Measurements from ENCODE around the gene HLA-B.
A peak's percentile ranks its signal among the peaks of the same experiment; 100 is the strongest.
"Not testable (repeated sequence)": the region's sequence is repeated elsewhere in the genome, so short reads cannot be mapped to it uniquely, and the experiment has no call there.

HLA-B gene

GRCh38 chr6:31356946-31357466 is at the start of gene HLA-B:
Gene HLA-B, minus strand, starts transcription at chr6:31357179. Its CDS starts 21 bp downstream, at chr6:31357158.
- Histone ChIP-seq H3K27ac (no peak within 1 kb of the TSS), H3K27me3 (replicated peaks) (no peaks in the 10 kb centered on the region), H3K4me3 (ENCODE audit: low read depth, low read length) (peak within 1 kb of the TSS; percentile 64), H3K36me3 (replicated peaks) (no peaks in the 10 kb centered on the region)
- TF ChIP-seq CTCF (IDR thresholded peaks at IDR 0.05; ENCODE audit: low read depth, low read length, missing control alignments) = no peak
- in situ Hi-C loops (cut with HindIII; ENCODE audit: low pct_ligation_motif_present, low sequenced_read_pairs) = no loop called here
- DNase-seq = peak; percentile 16

- H3K36me3 ChIP-seq (replicated peaks) = peaks cover under 1% of the 10 kb centered on the region
- DNase-seq = no peak
- H3K27me3 ChIP-seq (replicated peaks) = no peaks in the 10 kb centered on the region
- no peak for TF ChIP-seq CTCF (IDR thresholded peaks at IDR 0.05; ENCODE audit: low read depth, low read length, missing control alignments)
- H3K4me3 ChIP-seq (ENCODE audit: low read depth, low read length) = no peak overlapping the region
- in situ Hi-C loops (cut with HindIII; ENCODE audit: low pct_ligation_motif_present, low sequenced_read_pairs) = no loop called here
- H3K27ac ChIP-seq = no peak overlapping the region
Observed at GRCh38 chr6:31405996-31406395, 49.0 kb upstream of the HLA-B start.

- DNase-seq; in situ Hi-C loops (cut with HindIII; ENCODE audit: low pct_ligation_motif_present, low sequenced_read_pairs): not testable (repeated sequence)
Observed at GRCh38 chr6:31404061-31404364, 47.0 kb upstream of the HLA-B start.

GRCh38 chr6:31403283-31404060 is 46.5 kb upstream of the HLA-B start, which contains the start of gene MICA:
Gene MICA, plus strand, starts transcription at chr6:31403595. Its CDS starts 38 bp downstream, at chr6:31403633.
- no peaks in the 10 kb centered on the region for H3K27me3 ChIP-seq (replicated peaks)
- TF ChIP-seq CTCF (IDR thresholded peaks at IDR 0.05; ENCODE audit: low read depth, low read length, missing control alignments) = peak; percentile 1
- peak within 1 kb of the TSS; percentile 88 for H3K4me3 ChIP-seq (ENCODE audit: low read depth, low read length)
- DNase-seq = peak; percentile 78
- no peaks in the 10 kb centered on the region for H3K36me3 ChIP-seq (replicated peaks)
- in situ Hi-C loops (cut with HindIII; ENCODE audit: low pct_ligation_motif_present, low sequenced_read_pairs) = no loop called here
- H3K27ac ChIP-seq = peak within 1 kb of the TSS; percentile 44

More at GRCh38 chr6:31404061-31404364, 47.0 kb upstream of the HLA-B start:
- not testable (repeated sequence) for H3K36me3 ChIP-seq (replicated peaks); H3K27me3 ChIP-seq (replicated peaks)
- H3K4me3 ChIP-seq (ENCODE audit: low read depth, low read length) = peak overlapping the region; percentile 88
- H3K27ac ChIP-seq = peak overlapping the region; percentile 44

GRCh38 chr6:31402324-31403282 is 45.6 kb upstream of the HLA-B start:
- DNase-seq = peak; percentile 9
- TF ChIP-seq CTCF (IDR thresholded peaks at IDR 0.05; ENCODE audit: low read depth, low read length, missing control alignments) = no peak
- no peaks in the 10 kb centered on the region for H3K36me3 ChIP-seq (replicated peaks)
- no peaks in the 10 kb centered on the region for H3K27me3 ChIP-seq (replicated peaks)
- peak overlapping the region; percentile 44 for H3K27ac ChIP-seq
- in situ Hi-C loops (cut with HindIII; ENCODE audit: low pct_ligation_motif_present, low sequenced_read_pairs) = no loop called here
- peak overlapping the region; percentile 88 for H3K4me3 ChIP-seq (ENCODE audit: low read depth, low read length)

GRCh38 chr6:31401403-31401802 is 44.4 kb upstream of the HLA-B start:
- no peak for TF ChIP-seq CTCF (IDR thresholded peaks at IDR 0.05; ENCODE audit: low read depth, low read length, missing control alignments)
- Histone ChIP-seq H3K27ac (peak overlapping the region; percentile 73), H3K27me3 (replicated peaks) (no peaks in the 10 kb centered on the region), H3K4me3 (ENCODE audit: low read depth, low read length) (peak overlapping the region; percentile 76), H3K36me3 (replicated peaks) (no peaks in the 10 kb centered on the region)
- in situ Hi-C loops (cut with HindIII; ENCODE audit: low pct_ligation_motif_present, low sequenced_read_pairs) = no loop called here
- DNase-seq = peak; percentile 90
